Sigmoid colon (tissue), 4 donors: Measurements from ENCODE around the gene ACOT4.
"Not testable (repeated sequence)": the region's sequence is repeated elsewhere in the genome, so short reads cannot be mapped to it uniquely, and the experiment has no call there.

Experiments
- CTCF ChIP-seq, 4 experiments: fragments of 450-650 bp in 3 of 4; fragments of 200-600 bp in 1 of 4; IDR thresholded peaks; one replicate each; pipeline ENCODE4 v1.5.1; 2016 to 2019; ENCODE audit warnings: antibody characterized with exemption in 4 of 4, mild to moderate bottlenecking in 3 of 4, moderate library complexity in 2 of 4
- EP300 ChIP-seq, 4 donors: sonication (generic); formaldehyde crosslinking; IDR thresholded peaks; one replicate each; pipeline ENCODE4 v1.6.1; 2017; ENCODE audit warnings: antibody characterized with exemption in 4 of 4

GRCh38 chr14:73549889-73550524 is 41.7 kb upstream of the ACOT4 start:
- TF ChIP-seq EP300, CTCF (IDR thresholded peaks at IDR 0.05): not testable (repeated sequence)
